HG02623 (cell line): ENCODE results near the gene STK24.

Experiments
- ATAC-seq: cut with Tn5 transposase; IDR thresholded peaks from one replicate; pipeline ENCODE4 v1.9.1; 2021; ENCODE audit warnings: moderate library complexity; ENCODE audit not compliant: unreplicated experiment

STK24 gene

GRCh38 chr13:98557937-98558792 lies 18.7 kb downstream of the STK24 start:
- ATAC-seq: no peak

GRCh38 chr13:98556968-98557631 lies 19.8 kb downstream of the STK24 start:
- no peak for ATAC-seq

GRCh38 chr13:98556142-98556816 lies 20.6 kb downstream of the STK24 start:
- no peak for ATAC-seq

- ATAC-seq: no peak
Observed at GRCh38 chr13:98549728-98550317, 27.1 kb downstream of the STK24 start.

GRCh38 chr13:98549006-98549727 lies 27.7 kb downstream of the STK24 start:
- no peak for ATAC-seq

GRCh38 chr13:98548230-98548629 lies 28.7 kb downstream of the STK24 start:
- no peak for ATAC-seq

- no peak for ATAC-seq
Observed at GRCh38 chr13:98547455-98547854, 29.5 kb downstream of the STK24 start.

- no peak for ATAC-seq
Observed at GRCh38 chr13:98546402-98546801, 30.5 kb downstream of the STK24 start.

GRCh38 chr13:98544104-98544710 lies 32.7 kb downstream of the STK24 start:
- no peak for ATAC-seq

- no peak for ATAC-seq
Observed at GRCh38 chr13:98543378-98544103, 33.4 kb downstream of the STK24 start.

GRCh38 chr13:98542568-98543377 lies 34.1 kb downstream of the STK24 start:
- no peak for ATAC-seq

- no peak for ATAC-seq
Observed at GRCh38 chr13:98541701-98542203, 35.2 kb downstream of the STK24 start.

GRCh38 chr13:98541191-98541590 lies 35.7 kb downstream of the STK24 start:
- no peak for ATAC-seq

GRCh38 chr13:98540476-98540875 lies 36.4 kb downstream of the STK24 start:
- no peak for ATAC-seq

GRCh38 chr13:98539666-98540065 lies 37.2 kb downstream of the STK24 start:
- ATAC-seq: no peak

- ATAC-seq: no peak
Observed at GRCh38 chr13:98538876-98539275, 38.0 kb downstream of the STK24 start.

GRCh38 chr13:98537740-98538139 lies 39.2 kb downstream of the STK24 start:
- no peak for ATAC-seq

GRCh38 chr13:98537306-98537705 lies 39.6 kb downstream of the STK24 start:
- no peak for ATAC-seq

- no peak for ATAC-seq
Observed at GRCh38 chr13:98536729-98537128, 40.2 kb downstream of the STK24 start.
